ENCODE data around the gene GZMM. TPM values are rescaled to one million over a fixed set of nuclear protein-coding genes. Genes with fewer than 3 reads are reported as not detected.

Gene GZMM
- total RNA-seq, 1 experiment from 2014 or later, result 0.59 TPM

DNA sequence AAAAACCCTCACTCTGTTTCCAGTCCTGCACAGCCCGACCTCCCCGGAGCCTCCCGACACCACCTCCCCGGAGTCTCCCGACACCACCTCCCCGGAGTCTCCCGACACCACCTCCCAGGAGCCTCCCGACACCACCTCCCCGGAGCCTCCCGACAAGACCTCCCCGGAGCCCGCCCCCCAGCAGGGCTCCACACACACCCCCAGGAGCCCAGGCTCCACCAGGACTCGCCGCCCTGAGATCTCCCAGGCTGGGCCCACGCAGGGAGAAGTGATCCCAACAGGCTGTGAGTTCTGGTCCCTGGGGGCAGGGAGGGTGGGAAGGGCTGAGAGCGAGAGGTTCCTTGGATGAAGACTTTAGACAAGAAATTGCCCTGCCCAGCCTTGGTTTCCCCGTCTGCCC, 42.2 kb upstream of the GZMM start:
- no peak for DNase-seq (ENCODE audit: low read depth, low spot score)
- Histone ChIP-seq H3K4me1 (ENCODE audit: control insufficient read depth in 1 of 2, insufficient read depth in 2 of 2, low read length in 2 of 2) (peaks cover 4 to 5% of the 10 kb centered on the region in 2 experiments), H3K79me2 (ENCODE audit: insufficient read depth, low read length) (no peaks in the 10 kb centered on the region), H3K9ac (ENCODE audit: low read length) (no peak overlapping the region), H3K36me3 (ENCODE audit: control insufficient read depth in 1 of 2, insufficient read depth in 2 of 2, low read length in 2 of 2) (no peaks in the 10 kb centered on the region), H2AFZ (ENCODE audit: low read depth, low read length, poor library complexity, severe bottlenecking) (no peak overlapping the region), H3K9me2 (ENCODE audit: insufficient read depth) (no peaks in the 10 kb centered on the region), H4K20me1 (ENCODE audit: insufficient read depth) (no peaks in the 10 kb centered on the region), H3K9me3 (ENCODE audit: control insufficient read depth in 1 of 2, insufficient read depth in 1 of 2, low read depth in 1 of 2, low read length in 2 of 2) (no peaks in the 10 kb centered on the region), H3K27ac (ENCODE audit: low read depth, low read length) (no peak overlapping the region), H3K4me2 (ENCODE audit: low read length) (no peak overlapping the region), H3K27me3 (ENCODE audit: insufficient read depth, low read length) (no peaks in the 10 kb centered on the region), H3K4me3 (replicated peaks in 1 of 2; ENCODE audit: low read depth in 1 of 2, low read length in 2 of 2) (no peak overlapping the region)
- TF ChIP-seq EZH2 (IDR thresholded peaks at IDR 0.05), result no peak
- no peak for TF ChIP-seq YY1 (IDR thresholded peaks at IDR 0.05; ENCODE audit: extremely low read depth, insufficient replicate concordance, low read depth, low read length)
- TF ChIP-seq ZFX (IDR thresholded peaks at IDR 0.05), result no peak
- TF ChIP-seq JUND (IDR thresholded peaks at IDR 0.05), result no peak
- no peak for TF ChIP-seq CEBPB (IDR thresholded peaks at IDR 0.05; ENCODE audit: low read depth)
- CTCF ChIA-PET, result no interaction called here
- no peak for ATAC-seq
- intact Hi-C loops (cut with micrococcal nuclease), result loop anchor here (10.0 kb wide), 1 partner anchor 117 kb away; no protein-coding TSS in a partner anchor
- RAD21 ChIA-PET (ENCODE audit: low non-redundant PET in 1 of 2, low total read pairs in 2 of 2, uncharacterized antibody in 2 of 2, unreplicated experiment in 2 of 2), result no interaction called here
- POLR2A ChIA-PET, result no interaction called here
- BruUV-seq (replicated peaks), result no TSS peak

DNA sequence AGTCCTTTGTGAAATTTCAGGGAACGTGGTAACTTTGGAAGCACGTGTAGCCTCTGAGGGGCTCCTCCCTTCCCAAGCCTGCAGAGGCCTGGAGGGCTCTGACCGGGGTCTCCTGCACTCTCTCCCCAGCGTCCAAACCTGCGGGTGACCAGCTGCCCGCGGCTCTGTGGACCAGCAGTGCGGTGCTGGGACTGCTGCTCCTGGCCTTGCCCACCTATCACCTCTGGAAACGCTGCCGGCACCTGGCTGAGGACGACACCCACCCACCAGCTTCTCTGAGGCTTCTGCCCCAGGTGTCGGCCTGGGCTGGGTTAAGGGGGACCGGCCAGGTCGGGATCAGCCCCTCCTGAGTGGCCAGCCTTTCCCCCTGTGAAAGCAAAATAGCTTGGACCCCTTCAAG, 39.2 kb upstream of the GZMM start:
- ATAC-seq (no peak), DNase-seq (ENCODE audit: low read depth, low spot score) (no peak)
- ChIA-PET RAD21 (ENCODE audit: low non-redundant PET in 1 of 2, low total read pairs in 2 of 2, uncharacterized antibody in 2 of 2, unreplicated experiment in 2 of 2) (no interaction called here), POLR2A (no interaction called here), CTCF (no interaction called here)
- no peak for TF ChIP-seq SIN3A (IDR thresholded peaks at IDR 0.05; ENCODE audit: low read depth)
- no peak for TF ChIP-seq CBX3 (IDR thresholded peaks at IDR 0.05; ENCODE audit: low read depth)
- no peak for TF ChIP-seq YY1 (IDR thresholded peaks at IDR 0.05; ENCODE audit: extremely low read depth, insufficient replicate concordance, low read depth, low read length)
- no peak for TF ChIP-seq CEBPB (IDR thresholded peaks at IDR 0.05; ENCODE audit: low read depth)
- no peak for TF ChIP-seq POLR2A (IDR thresholded peaks at IDR 0.05; ENCODE audit: borderline replicate concordance, extremely low read depth, insufficient read depth, insufficient read length)
- no peak for TF ChIP-seq SP1 (IDR thresholded peaks at IDR 0.05; ENCODE audit: low read depth)
- Histone ChIP-seq H3K27ac (ENCODE audit: low read depth, low read length) (no peak overlapping the region), H3K9me2 (ENCODE audit: insufficient read depth) (no peaks in the 10 kb centered on the region), H3K4me1 (ENCODE audit: control insufficient read depth in 1 of 2, insufficient read depth in 2 of 2, low read length in 2 of 2) (peaks cover 8 to 22% of the 10 kb centered on the region in 2 experiments), H3K79me2 (ENCODE audit: insufficient read depth, low read length) (peaks cover 11% of the 10 kb centered on the region; the same call in 1 of the 2 replicates), H3K27me3 (ENCODE audit: insufficient read depth, low read length) (no peaks in the 10 kb centered on the region), H2AFZ (ENCODE audit: low read depth, low read length, poor library complexity, severe bottlenecking) (no peak overlapping the region), H4K20me1 (ENCODE audit: insufficient read depth) (no peaks in the 10 kb centered on the region), H3K9me3 (ENCODE audit: control insufficient read depth in 1 of 2, insufficient read depth in 1 of 2, low read depth in 1 of 2, low read length in 2 of 2) (no peaks in the 10 kb centered on the region), H3K4me3 (replicated peaks in 1 of 2; ENCODE audit: low read depth in 1 of 2, low read length in 2 of 2) (no peak overlapping the region), H3K9ac (ENCODE audit: low read length) (no peak overlapping the region), H3K36me3 (ENCODE audit: control insufficient read depth in 1 of 2, insufficient read depth in 2 of 2, low read length in 2 of 2) (peaks cover 0 to 3% of the 10 kb centered on the region in 2 experiments; a peak in 1 of 4 replicates), H3K4me2 (ENCODE audit: low read length) (no peak overlapping the region)
- BruUV-seq (replicated peaks), result no TSS peak
- intact Hi-C loops (cut with micrococcal nuclease), result loop anchor here (10.0 kb wide), 1 partner anchor 120 kb away; no protein-coding TSS in a partner anchor

Measured in HCT116 (cell line).